ENCODE data around the gene DNAJB6.

DNA sequence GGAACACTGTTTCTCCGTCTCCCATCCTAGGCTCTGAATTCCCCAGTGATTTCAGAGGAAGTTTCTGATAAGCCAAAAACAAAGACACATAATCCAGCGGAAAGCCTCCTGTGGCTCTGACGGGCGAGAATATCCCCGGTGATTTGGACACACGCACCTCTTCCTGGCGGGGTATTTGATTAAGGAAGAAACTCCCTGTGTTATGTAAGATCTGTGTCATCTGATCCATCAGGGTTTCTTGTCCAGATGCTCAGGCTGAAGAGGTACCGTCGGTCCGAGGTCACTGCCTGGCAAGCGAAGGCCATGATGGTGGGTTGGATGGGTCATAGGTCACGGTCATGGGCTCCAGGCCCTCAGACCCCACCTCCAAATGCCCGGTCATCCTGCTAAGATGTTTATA lies 39.6 kb upstream of the DNAJB6 start:
- TF ChIP-seq, protein P1, sequence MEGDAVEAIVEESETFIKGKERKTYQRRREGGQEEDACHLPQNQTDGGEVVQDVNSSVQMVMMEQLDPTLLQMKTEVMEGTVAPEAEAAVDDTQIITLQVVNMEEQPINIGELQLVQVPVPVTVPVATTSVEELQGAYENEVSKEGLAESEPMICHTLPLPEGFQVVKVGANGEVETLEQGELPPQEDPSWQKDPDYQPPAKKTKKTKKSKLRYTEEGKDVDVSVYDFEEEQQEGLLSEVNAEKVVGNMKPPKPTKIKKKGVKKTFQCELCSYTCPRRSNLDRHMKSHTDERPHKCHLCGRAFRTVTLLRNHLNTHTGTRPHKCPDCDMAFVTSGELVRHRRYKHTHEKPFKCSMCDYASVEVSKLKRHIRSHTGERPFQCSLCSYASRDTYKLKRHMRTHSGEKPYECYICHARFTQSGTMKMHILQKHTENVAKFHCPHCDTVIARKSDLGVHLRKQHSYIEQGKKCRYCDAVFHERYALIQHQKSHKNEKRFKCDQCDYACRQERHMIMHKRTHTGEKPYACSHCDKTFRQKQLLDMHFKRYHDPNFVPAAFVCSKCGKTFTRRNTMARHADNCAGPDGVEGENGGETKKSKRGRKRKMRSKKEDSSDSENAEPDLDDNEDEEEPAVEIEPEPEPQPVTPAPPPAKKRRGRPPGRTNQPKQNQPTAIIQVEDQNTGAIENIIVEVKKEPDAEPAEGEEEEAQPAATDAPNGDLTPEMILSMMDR (IDR thresholded peaks at IDR 0.05; ENCODE audit: insufficient read depth, low read length, poor library complexity, severe bottlenecking), result no peak
- no peak for TF ChIP-seq EZH2phosphoT487 (conservative IDR thresholded peaks at IDR 0.05; ENCODE audit: low read length)
